ENCODE measurements around the gene HACD4. TPM values are rescaled to one million over a fixed set of nuclear protein-coding genes. Genes with fewer than 3 reads are reported as not detected.

The HACD4 gene
- total RNA-seq: 10 to 100 TPM; 13.0 TPM

DNA sequence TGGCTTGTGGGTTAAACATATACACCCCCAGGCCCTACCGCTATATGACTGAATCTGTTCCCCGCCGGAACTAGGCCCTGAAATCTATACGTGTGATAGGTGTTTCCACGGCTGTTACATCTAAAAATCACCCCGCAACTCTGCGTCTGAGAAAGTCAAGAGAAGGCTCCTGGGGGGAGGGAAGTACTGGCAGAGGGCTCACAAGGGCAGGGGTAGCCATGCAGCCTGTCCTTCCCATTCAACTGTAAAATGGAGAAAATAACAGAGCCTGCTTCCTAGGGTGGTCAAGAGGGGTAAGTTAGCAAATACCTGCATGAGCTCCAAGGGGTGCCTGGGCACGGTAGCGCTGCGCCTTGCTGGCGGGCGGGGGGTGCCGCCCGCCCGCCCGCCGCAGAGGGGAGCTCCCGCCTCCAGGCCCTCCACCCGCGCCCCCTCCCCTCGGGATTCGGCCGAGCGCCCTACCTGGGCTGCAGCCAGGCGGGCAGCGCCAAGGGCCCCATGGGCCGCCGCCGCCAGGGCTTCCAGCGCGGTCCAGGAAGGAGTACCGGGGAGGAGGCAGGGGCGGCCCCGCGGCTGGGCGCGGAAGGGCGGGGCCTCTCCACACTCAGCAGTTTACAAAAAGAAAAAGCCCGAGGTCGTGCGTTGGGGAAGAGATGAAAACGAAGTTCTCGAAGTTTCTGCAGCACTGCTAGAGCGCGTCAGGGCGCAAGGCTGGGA is at the start of gene HACD4:
Gene HACD4, minus strand, starts transcription at position 550 of the 717 bp plus-strand sequence. Its CDS starts 50 bp downstream, at position 500.

GRCh38 chr9:21077781-21078180 is 46.3 kb upstream of the HACD4 start, which contains the start of gene IFNB1:
Gene IFNB1, minus strand, starts transcription at chr9:21077942. Its CDS starts 73 bp downstream, at chr9:21077869.

Other genes starting within 250 kb of the HACD4 start
- gene IFNB1, start 46.3 kb upstream of the HACD4 start, total RNA-seq: not detected
- not detected for gene IFNW1, start 110.2 kb upstream of the HACD4 start, total RNA-seq
- not detected for gene IFNA21, start 135.0 kb upstream of the HACD4 start, total RNA-seq
- not detected for gene IFNA4, start 155.9 kb upstream of the HACD4 start, total RNA-seq
- gene IFNA7, start 170.6 kb upstream of the HACD4 start, total RNA-seq: not detected
- gene IFNA10, start 175.5 kb upstream of the HACD4 start, total RNA-seq: not detected
- gene IFNA16, start 185.7 kb upstream of the HACD4 start, total RNA-seq: not detected
- not detected for gene IFNA17, start 196.6 kb upstream of the HACD4 start, total RNA-seq
- not detected for gene IFNA14, start 208.4 kb upstream of the HACD4 start, total RNA-seq

Measured in activated naive CD4-positive, alpha-beta T cell treated with anti-CD3 and anti-CD28 coated beads, Interleukin-2, amount 10 ng/mL, durations not matched to agents 5 hours and 36 hours (primary cell).